ENCODE measurements around the gene MAML2.

DNA sequence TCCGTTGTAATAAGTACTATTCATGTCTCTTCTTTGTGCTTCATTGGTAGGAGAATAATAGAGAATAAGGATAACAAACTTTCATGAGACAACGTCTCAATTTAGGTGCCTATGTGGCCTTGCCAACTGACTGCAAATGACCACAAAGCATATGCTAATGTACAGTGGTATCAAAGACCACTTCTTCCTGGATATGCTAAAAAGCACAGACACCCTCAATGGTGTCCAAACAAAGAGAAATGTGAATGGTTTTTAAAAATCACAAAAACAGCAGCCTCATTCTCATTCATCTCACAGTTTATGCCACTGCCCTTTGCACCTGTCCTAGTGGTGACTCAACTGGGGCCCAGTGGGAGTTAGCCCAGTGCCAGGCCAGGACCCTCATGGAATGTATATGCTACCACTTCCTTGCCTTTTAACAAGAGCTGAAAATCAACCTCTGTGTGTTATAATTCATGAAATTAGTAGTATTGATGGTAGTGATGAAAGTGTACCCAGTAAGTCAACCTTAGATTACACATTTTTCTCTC lies 353.9 kb downstream of the MAML2 start:
- no peak for TF ChIP-seq GATA2 (IDR thresholded peaks at IDR 0.05; ENCODE audit: low read depth, low read length)
- TF ChIP-seq GATA3 (IDR thresholded peaks at IDR 0.05; ENCODE audit: low read depth, low read length) = no peak
